ENCODE data around the gene SYTL2. TPM values are rescaled to one million over a fixed set of nuclear protein-coding genes. Genes with fewer than 3 reads are reported as not detected.
A peak's percentile ranks its signal among the peaks of the same experiment; 100 is the strongest.
"Not testable (repeated sequence)": the region's sequence is repeated elsewhere in the genome, so short reads cannot be mapped to it uniquely, and the experiment has no call there.

SYTL2 gene
- total and polyA plus RNA-seq, 4 donors = 2.6 to 27.4 (median 4.4) TPM

DNA sequence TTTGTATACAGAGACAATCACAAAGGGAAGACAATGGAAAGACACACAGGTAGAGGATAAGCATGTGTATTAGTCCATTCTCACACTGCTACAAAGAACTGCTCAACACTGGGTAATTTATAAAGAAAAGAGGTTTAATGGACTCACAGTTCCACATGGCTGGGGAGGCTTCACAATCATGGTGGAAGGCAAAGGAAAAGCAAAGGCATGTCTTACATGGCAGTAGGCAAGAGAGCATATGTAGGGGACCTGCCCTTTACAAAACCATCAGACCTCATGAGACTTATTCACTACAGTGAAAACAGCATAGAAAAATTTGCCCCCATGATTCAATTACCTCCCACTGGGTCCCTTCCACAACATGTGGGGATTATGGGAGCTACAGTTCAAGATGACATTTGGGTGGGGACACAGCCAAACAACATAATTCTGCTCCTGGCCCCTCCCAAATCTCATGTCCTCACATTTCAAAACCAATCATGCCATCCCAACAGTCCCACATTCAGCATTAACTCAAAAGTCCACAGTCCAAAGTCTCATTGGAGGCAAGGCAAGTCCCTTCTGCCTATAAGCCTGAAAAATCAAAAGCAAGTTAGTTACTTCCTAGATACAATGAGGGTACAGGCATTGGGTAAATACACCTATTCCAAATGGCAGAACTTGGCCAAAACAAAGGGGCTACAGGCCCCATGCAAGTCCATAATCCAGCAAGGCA is 139.8 kb downstream of the SYTL2 start:
- not testable (repeated sequence) for H3K27ac ChIP-seq (ENCODE audit: low read depth in 1 of 2, low read length in 2 of 2); H3K9me3 ChIP-seq (ENCODE audit: control insufficient read depth in 4 of 4, low read length in 3 of 4); H3K4me3 ChIP-seq (ENCODE audit: low read depth in 1 of 3, low read length in 3 of 3); H3K27me3 ChIP-seq (ENCODE audit: control insufficient read depth in 4 of 4, insufficient read depth in 4 of 4, low read length in 3 of 4); H3K4me1 ChIP-seq (ENCODE audit: control insufficient read depth in 4 of 4, insufficient read depth in 4 of 4, low read length in 3 of 4); H3K36me3 ChIP-seq (ENCODE audit: control insufficient read depth in 4 of 4, insufficient read depth in 3 of 4, low read depth in 1 of 4, low read length in 3 of 4); H3K9ac ChIP-seq (ENCODE audit: low read depth in 1 of 2, low read length in 2 of 2); DNase-seq (ENCODE audit: low spot score)
- peak; percentile 85 for TF ChIP-seq HNF4G (IDR thresholded peaks at IDR 0.05)
- peak; percentile 90 to 96 for TF ChIP-seq HNF4A (conservative IDR thresholded peaks at IDR 0.05)
- peak; percentile 15 for TF ChIP-seq YY1 (IDR thresholded peaks at IDR 0.05)
- peak; percentile 89 for TF ChIP-seq SP1 (IDR thresholded peaks at IDR 0.05)
- TF ChIP-seq, protein P1, sequence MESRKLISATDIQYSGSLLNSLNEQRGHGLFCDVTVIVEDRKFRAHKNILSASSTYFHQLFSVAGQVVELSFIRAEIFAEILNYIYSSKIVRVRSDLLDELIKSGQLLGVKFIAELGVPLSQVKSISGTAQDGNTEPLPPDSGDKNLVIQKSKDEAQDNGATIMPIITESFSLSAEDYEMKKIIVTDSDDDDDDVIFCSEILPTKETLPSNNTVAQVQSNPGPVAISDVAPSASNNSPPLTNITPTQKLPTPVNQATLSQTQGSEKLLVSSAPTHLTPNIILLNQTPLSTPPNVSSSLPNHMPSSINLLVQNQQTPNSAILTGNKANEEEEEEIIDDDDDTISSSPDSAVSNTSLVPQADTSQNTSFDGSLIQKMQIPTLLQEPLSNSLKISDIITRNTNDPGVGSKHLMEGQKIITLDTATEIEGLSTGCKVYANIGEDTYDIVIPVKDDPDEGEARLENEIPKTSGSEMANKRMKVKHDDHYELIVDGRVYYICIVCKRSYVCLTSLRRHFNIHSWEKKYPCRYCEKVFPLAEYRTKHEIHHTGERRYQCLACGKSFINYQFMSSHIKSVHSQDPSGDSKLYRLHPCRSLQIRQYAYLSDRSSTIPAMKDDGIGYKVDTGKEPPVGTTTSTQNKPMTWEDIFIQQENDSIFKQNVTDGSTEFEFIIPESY (IDR thresholded peaks at IDR 0.05) = peak; percentile 20

- no peak for DNase-seq (ENCODE audit: low spot score)
- Histone ChIP-seq H3K9ac (ENCODE audit: low read depth in 1 of 2, low read length in 2 of 2) (no peak overlapping the region), H3K27ac (ENCODE audit: low read depth in 1 of 2, low read length in 2 of 2) (no peak overlapping the region), H3K27me3 (ENCODE audit: control insufficient read depth in 4 of 4, insufficient read depth in 4 of 4, low read length in 3 of 4) (no peaks in the 10 kb centered on the region), H3K4me1 (ENCODE audit: control insufficient read depth in 4 of 4, insufficient read depth in 4 of 4, low read length in 3 of 4) (peaks cover 0 to 18% (median 5%) of the 10 kb centered on the region in 4 donors), H3K9me3 (ENCODE audit: control insufficient read depth in 4 of 4, low read length in 3 of 4) (no peaks in the 10 kb centered on the region), H3K4me3 (ENCODE audit: low read depth in 1 of 3, low read length in 3 of 3) (no peak overlapping the region), H3K36me3 (ENCODE audit: control insufficient read depth in 4 of 4, insufficient read depth in 3 of 4, low read depth in 1 of 4, low read length in 3 of 4) (no peaks in the 10 kb centered on the region)
- WGBS = 92% methylated on average over 1 of the region's 1 CpG
- TF ChIP-seq, protein P2, sequence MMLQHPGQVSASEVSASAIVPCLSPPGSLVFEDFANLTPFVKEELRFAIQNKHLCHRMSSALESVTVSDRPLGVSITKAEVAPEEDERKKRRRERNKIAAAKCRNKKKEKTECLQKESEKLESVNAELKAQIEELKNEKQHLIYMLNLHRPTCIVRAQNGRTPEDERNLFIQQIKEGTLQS (IDR thresholded peaks at IDR 0.05) = no peak
- TF ChIP-seq TAF1 (conservative IDR thresholded peaks at IDR 0.05) (no peak), SP1 (IDR thresholded peaks at IDR 0.05) (no peak), FOXA2 (IDR thresholded peaks at IDR 0.05) (no peak), HNF4G (IDR thresholded peaks at IDR 0.05) (no peak), MAX (IDR thresholded peaks at IDR 0.05) (no peak), EGR1 (IDR thresholded peaks at IDR 0.05; ENCODE audit: low read depth in 2 of 2) (no peak), RXRA (IDR thresholded peaks at IDR 0.05) (no peak), NR2F2 (IDR thresholded peaks at IDR 0.05) (no peak), GABPA (IDR thresholded peaks at IDR 0.05 in 1 of 2, conservative IDR thresholded peaks at IDR 0.05 in 1 of 2) (no peak), RAD21 (IDR thresholded peaks at IDR 0.05) (no peak)
- TF ChIP-seq, protein P1 (IDR thresholded peaks at IDR 0.05) = no peak
- TF ChIP-seq, protein P3, sequence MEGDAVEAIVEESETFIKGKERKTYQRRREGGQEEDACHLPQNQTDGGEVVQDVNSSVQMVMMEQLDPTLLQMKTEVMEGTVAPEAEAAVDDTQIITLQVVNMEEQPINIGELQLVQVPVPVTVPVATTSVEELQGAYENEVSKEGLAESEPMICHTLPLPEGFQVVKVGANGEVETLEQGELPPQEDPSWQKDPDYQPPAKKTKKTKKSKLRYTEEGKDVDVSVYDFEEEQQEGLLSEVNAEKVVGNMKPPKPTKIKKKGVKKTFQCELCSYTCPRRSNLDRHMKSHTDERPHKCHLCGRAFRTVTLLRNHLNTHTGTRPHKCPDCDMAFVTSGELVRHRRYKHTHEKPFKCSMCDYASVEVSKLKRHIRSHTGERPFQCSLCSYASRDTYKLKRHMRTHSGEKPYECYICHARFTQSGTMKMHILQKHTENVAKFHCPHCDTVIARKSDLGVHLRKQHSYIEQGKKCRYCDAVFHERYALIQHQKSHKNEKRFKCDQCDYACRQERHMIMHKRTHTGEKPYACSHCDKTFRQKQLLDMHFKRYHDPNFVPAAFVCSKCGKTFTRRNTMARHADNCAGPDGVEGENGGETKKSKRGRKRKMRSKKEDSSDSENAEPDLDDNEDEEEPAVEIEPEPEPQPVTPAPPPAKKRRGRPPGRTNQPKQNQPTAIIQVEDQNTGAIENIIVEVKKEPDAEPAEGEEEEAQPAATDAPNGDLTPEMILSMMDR (IDR thresholded peaks at IDR 0.05; ENCODE audit: low read depth, low read length, missing input control) = no peak
Observed at GRCh38 chr11:85668157-85668556, 142.8 kb downstream of the SYTL2 start.

All from liver (tissue), 9 donors.